Measurements from ENCODE around the gene TNK1. TPM values are rescaled to one million over a fixed set of nuclear protein-coding genes. Genes with fewer than 3 reads are reported as not detected.
"Not testable (repeated sequence)": the region's sequence is repeated elsewhere in the genome, so short reads cannot be mapped to it uniquely, and the experiment has no call there.

TNK1 gene
- total RNA-seq: 11.7 TPM

DNA sequence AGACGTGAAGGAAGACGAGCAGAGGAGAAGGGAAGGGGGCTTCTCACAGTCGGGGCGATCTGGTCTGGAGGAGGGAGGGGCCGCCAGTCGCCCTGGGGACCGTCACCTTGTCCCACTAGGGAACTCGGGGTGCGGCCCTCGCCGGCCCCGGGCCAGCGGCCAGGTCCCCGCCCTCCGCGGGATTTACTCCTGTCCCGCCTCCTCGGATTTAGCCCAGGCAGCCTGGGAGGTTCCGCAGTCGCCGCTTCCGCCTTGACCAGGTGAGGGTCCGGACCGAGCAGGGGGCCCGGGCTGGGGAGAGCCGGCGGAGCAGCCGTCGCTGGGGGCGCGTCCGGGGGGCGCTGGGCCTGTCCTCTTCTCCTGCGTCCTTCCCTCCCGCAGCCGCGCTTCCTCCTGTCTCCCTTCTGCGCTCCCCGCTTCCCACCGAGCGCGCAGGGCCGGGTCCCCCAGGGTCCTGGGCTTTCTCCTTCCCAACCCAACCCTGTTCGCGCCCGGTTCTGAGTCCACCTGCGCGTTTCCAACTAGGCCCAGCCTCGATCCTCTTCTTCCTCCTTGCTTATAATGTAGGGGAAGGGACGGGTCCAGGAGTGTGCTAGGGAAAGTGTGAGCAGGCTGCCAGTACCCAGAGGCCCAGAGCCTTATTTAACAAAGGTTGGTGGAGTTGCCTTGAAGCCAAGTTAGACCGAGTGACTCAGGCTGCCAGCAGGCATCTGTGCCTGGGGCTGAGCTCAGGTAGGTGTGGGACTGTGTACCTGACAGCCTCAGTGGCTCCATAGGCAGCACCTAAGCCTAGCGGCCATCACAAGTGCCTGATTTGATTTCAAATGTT, at the start of gene TNK1:
Gene TNK1, plus strand, starts transcription at position 235 of the 829 bp plus-strand sequence. CDS start 1,838 bp downstream, outside the sequence.
- DNase-seq (ENCODE audit: low spot score): peak; percentile 46

- DNase-seq (ENCODE audit: low spot score): no peak
These were observed 48.8 kb upstream of the TNK1 start for GRCh38 chr17:7332111-7332510.

- not testable (repeated sequence) for DNase-seq (ENCODE audit: low spot score)
These were observed 48.3 kb upstream of the TNK1 start for GRCh38 chr17:7332600-7333069.

DNA sequence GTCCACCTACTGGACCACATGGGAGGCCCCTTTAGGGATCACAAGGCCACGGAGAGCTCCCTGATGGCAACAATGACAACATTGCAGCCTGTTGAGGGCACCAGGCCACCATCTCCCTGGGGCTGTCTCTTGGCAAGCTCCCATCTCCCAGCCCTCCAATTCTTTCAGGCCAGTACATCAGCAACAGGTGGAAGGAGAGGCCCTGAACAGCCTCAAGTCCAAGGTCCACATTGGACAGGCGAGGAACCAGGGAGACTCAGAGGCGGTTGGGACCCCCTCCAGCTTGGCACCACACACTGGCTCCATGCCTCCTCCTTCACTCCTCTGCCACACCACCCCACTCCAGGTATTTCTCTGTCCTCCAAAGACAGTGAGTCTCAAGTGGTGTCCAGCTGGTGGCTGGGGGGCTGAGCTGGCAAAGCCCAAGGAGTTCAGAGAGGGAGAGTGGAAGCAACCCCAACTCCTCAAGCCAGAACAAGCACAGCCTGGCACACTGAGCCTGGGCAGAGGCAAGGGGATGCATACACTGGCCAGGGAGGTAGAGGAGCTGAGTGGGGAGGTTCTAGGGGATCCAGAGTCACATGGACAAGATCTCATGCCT, 45.9 kb upstream of the TNK1 start:
- DNase-seq (ENCODE audit: low spot score): no peak

GRCh38 chr17:7335765-7336164, 45.1 kb upstream of the TNK1 start:
- not testable (repeated sequence) for DNase-seq (ENCODE audit: low spot score)

- no peak for DNase-seq (ENCODE audit: low spot score)
These were observed 44.4 kb upstream of the TNK1 start, which contains the start of gene ACAP1 for GRCh38 chr17:7336240-7337175. Gene ACAP1 (plus strand): TSS chr17:7336529. CDS start chr17:7336735, 206 bp downstream.

DNA sequence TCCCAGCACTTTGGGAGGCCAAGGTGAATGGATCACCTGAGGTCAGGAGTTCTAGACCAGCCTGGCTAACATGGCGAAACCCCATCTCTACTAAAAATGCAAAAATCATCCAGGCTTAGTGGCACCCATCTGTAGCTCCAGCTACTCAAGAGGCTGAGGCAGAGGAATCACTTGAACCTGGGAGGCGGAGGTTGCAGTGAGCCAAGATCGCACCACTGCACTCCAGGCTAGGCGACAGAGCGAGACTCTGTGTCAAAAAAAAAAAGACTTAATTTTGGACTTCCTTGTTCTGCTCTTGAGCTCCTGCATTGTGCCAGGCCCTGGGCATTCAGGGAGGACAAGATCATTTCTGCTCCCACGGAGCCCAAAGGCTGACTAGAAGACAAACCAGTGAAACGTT, 43.3 kb upstream of the TNK1 start:
- not testable (repeated sequence) for DNase-seq (ENCODE audit: low spot score)

DNA sequence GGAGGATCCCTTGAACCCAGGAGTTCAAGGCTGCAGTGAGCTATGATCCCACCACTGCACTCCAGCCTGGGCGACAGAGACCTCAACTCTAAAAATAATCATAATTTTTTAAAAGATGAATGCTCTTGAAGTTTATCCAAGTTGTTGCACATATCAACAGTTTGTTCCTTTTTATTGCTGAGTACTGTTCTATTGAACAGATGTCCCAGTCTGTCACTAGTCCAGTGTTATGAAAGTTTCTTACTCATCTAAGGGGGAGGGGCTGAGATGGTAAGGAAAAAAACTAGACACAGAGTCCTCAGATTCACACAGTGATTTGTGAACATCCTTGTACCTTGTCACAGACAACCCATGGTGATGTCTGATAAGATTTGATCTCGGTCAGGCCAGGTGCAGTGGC, 40.7 kb upstream of the TNK1 start:
- no peak for DNase-seq (ENCODE audit: low spot score)

DNA sequence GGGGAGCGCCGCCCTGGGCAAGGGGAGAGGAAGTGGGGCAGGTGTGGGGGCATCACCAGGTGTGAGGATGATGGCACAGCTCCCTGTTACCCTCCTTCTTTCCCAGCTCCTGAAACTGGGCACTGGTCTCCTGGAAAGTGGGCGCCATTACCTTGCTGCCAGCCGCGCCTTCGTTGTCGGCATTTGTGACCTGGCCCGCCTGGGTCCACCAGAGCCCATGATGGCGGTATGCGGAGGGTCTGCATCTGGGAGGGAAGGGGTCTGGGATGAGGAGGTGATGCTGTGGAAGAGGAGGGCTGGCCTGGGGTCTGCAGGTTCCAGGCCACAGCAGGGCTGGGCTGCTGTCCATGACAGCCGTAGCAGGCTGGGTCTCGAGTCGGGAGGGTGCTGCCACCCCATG, 39.0 kb upstream of the TNK1 start:
- no peak for DNase-seq (ENCODE audit: low spot score)

- no peak for DNase-seq (ENCODE audit: low spot score)
These were observed 37.6 kb upstream of the TNK1 start for GRCh38 chr17:7343250-7343649.

- no peak for DNase-seq (ENCODE audit: low spot score)
These were observed 33.9 kb upstream of the TNK1 start for GRCh38 chr17:7346761-7347614.

DNA sequence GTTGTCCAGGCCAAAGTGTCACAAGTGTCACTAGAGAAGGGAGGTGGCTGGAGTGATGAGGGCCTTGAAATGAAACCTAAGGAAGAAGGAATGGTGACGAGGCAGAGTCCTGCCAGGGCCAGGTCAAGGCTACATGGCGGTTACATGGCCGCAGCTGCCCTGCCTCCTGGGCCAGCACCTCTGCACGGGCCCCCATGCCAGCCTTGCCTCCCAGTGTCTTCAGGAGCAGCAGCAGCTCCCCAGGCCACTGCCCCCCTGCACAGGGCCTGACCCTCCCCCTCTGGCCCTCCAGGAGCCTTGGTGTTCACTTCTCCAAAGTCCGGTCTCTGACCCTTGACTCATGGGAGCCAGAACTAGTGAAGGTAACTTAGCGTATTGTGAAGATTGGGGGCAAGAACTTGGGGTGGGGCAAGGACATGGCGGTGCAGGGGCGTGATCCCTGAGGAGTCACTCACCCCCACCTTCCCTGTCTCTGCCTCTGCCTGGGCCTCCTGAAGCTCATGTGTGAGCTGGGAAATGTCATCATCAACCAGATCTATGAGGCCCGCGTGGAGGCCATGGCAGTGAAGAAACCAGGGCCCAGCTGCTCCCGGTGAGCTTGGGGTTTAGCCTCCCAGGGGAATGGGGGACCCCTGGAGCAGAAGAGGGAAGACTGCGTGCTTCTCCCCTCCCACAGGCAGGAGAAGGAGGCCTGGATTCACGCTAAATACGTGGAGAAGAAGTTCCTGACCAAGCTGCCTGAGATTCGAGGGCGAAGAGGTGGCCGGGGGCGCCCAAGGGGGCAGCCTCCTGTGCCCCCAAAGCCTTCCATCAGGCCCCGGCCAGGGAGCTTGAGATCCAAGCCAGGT, 33.0 kb upstream of the TNK1 start:
- no peak for DNase-seq (ENCODE audit: low spot score)

DNA sequence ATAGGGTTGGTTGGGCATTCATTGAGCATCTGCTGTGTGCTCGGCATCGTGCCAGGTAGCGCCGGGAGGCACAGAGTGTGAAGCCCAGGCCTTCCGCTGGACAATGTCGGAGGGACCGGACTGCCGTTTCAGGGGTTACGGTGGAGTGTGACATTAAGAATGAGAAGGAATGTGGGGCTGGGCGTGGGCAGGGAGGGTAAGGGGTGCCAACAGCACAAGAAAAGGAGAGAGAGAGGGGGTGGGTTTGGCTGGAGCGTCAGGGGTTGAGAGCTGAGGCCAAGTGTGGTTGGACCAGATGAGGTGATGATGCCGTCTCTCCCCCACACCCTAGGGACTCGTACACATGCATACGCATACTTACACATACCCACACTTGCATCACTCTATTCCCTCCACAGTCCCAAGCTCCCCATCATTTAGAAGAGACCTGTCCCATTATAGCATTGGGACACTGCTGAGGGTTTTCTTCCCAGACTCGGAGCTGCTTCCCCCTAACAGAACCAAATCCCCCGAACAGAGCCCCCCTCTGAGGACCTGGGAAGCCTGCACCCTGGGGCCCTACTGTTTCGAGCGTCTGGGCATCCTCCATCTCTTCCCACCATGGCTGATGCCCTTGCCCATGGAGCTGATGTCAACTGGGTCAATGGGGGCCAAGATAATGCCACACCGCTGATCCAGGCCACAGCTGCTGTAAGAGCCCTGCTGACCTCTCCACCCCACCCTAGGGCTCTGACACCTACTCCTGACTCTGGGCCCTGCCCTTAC, 32.2 kb upstream of the TNK1 start:
- no peak for DNase-seq (ENCODE audit: low spot score)

GRCh38 chr17:7351665-7352502, 29.0 kb upstream of the TNK1 start, which contains the start of gene KCTD11:
Gene KCTD11 (plus strand): TSS chr17:7352162.
- DNase-seq (ENCODE audit: low spot score): peak; percentile 91

DNA sequence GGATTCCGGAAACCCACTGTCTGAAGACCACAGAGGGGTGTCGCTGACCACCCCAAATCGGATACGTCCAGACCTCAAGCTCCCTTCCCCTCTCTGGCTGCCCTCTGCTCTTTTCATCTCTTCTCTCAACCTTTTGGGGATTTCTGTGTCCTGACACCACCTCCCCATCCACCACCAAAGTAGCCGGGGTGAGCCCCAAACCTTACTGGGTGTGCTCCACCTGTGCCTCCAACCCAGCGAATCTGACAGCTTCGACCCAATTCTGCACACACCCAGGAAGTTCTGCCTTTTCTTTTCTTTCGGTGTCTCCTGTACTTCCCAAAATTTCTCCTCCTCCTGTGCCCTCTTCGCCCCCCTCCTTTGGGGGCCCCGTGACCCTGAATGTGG, 28.4 kb upstream of the TNK1 start:
- DNase-seq (ENCODE audit: low spot score): no peak

- DNase-seq (ENCODE audit: low spot score): no peak
These were observed 27.8 kb upstream of the TNK1 start for GRCh38 chr17:7352910-7353635.

DNA sequence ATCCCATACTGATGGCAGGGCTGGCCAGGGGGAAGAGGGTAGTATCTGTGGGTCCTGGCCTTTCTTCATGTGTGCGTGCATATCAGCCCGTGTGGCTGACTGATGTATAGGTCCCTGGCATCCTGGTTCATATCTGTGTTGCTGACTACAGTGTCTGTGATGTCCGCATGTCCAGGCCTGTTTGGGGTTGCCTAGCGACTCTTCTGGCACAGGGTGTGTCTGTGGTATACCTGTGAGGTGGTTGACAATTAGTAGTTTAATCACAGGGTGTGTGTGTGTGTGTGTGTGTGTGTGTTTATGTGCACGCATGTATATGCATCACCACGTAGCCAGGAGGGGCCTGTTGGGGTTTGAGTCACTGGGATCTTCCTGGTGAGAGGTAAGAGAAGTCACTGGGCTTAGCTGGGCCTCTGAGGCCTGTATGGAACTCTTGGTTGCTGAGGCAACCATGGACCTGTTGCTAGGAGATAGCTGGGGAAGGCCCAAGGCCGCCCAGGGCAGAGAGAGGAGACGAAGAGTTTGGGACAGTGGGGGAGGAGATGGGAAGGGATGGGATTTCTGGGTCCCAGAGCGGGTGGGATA, 26.5 kb upstream of the TNK1 start:
- DNase-seq (ENCODE audit: low spot score): no peak

All from mucosa of gallbladder (tissue), 1 donor.